ENCODE data around the gene MICAL3.
A peak's percentile ranks its signal among the peaks of the same experiment; 100 is the strongest.

MICAL3 gene

GRCh38 chr22:17753401-17753989 lies 270.9 kb downstream of the MICAL3 start:
- no peak for DNase-seq (ENCODE audit: low spot score)
- Mint-ChIP-seq H3K27me3 (ENCODE audit: low read depth) (peaks cover 2% of the 10 kb centered on the region), H3K36me3 (ENCODE audit: low read depth) (no peaks in the 10 kb centered on the region), H3K27ac (no peak overlapping the region), H3K9me3 (no peaks in the 10 kb centered on the region), H3K4me1 (ENCODE audit: low read depth) (no peaks in the 10 kb centered on the region), H3K4me3 (no peak overlapping the region)

GRCh38 chr22:17751596-17751995 lies 272.8 kb downstream of the MICAL3 start:
- Mint-ChIP-seq H3K27ac (no peak overlapping the region), H3K36me3 (ENCODE audit: low read depth) (no peaks in the 10 kb centered on the region), H3K4me1 (ENCODE audit: low read depth) (no peaks in the 10 kb centered on the region), H3K4me3 (no peak overlapping the region), H3K27me3 (ENCODE audit: low read depth) (no peaks in the 10 kb centered on the region), H3K9me3 (no peaks in the 10 kb centered on the region)
- DNase-seq (ENCODE audit: low spot score): no peak

GRCh38 chr22:17749605-17750395 lies 274.6 kb downstream of the MICAL3 start:
- no peak overlapping the region for H3K4me3 Mint-ChIP-seq
- no peaks in the 10 kb centered on the region for H3K36me3 Mint-ChIP-seq (ENCODE audit: low read depth)
- no peaks in the 10 kb centered on the region for H3K9me3 Mint-ChIP-seq
- DNase-seq (ENCODE audit: low spot score): no peak
- H3K4me1 Mint-ChIP-seq (ENCODE audit: low read depth): no peaks in the 10 kb centered on the region
- no peak overlapping the region for H3K27ac Mint-ChIP-seq
- no peaks in the 10 kb centered on the region for H3K27me3 Mint-ChIP-seq (ENCODE audit: low read depth)

DNA sequence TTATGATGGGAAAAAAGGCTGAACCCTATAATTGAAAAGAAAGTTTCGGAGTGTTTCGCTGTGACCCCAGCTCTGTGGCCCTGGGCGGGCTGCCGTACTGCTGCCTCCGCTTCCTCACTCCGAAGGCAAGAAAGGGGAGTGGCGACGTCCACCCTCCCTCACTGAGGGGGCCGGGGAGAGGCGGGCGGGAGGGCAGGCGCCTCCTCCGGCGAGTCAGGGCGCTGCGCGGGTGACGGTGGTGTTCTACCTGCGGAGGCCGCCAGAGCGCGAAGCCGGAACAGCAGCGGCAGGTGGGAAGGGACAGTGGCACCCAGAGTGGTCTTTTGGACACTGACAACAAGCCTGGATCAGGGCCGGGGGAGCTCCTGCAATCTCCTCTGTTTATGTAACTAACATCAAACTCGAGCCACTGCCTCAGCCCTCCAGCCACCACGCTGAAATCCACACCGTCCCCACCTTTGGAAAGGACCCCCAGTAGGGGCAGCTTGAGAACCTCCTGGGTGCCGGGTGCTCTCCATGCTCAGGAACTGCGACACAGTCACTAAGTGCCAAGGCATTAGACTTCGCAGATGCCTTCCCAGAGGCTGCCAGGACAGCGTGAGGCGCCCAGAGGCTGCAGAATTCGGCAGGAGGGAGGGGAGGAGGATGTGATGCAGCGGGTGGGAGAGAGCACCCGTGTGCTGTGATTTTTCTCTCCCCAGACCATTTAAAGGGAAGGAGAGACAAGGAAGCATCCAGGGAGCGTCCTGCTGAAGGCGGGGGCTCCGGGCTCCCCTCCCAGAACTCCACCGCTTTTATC lies 275.6 kb downstream of the MICAL3 start:
- H3K27me3 Mint-ChIP-seq (ENCODE audit: low read depth): no peaks in the 10 kb centered on the region
- no peaks in the 10 kb centered on the region for H3K4me1 Mint-ChIP-seq (ENCODE audit: low read depth)
- no peak overlapping the region for H3K27ac Mint-ChIP-seq
- no peaks in the 10 kb centered on the region for H3K9me3 Mint-ChIP-seq
- no peak overlapping the region for H3K4me3 Mint-ChIP-seq
- no peaks in the 10 kb centered on the region for H3K36me3 Mint-ChIP-seq (ENCODE audit: low read depth)
- DNase-seq (ENCODE audit: low spot score): no peak

DNA sequence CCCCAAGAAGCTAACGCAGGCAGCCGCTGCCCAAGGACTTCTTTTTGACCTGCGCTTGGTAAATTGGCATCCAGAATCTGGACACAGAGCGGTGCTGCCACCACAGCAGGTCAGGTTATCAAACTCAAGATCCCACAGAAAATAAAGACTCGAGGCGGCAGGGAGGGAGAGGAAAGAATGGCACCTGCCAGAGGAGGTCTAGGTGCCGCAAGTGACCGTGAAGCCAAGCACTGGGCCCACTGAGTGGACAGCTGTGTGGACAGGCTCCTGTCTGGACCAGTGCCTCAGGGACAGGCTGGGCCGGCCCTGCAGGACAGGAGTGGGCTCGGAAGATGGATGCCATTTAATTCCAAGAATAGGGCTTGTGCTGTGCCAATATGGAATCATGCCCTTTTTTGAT lies 277.4 kb downstream of the MICAL3 start:
- no peaks in the 10 kb centered on the region for H3K9me3 Mint-ChIP-seq
- DNase-seq (ENCODE audit: low spot score): no peak
- no peaks in the 10 kb centered on the region for H3K4me1 Mint-ChIP-seq (ENCODE audit: low read depth)
- no peak overlapping the region for H3K27ac Mint-ChIP-seq
- no peak overlapping the region for H3K4me3 Mint-ChIP-seq
- no peaks in the 10 kb centered on the region for H3K27me3 Mint-ChIP-seq (ENCODE audit: low read depth)
- peaks cover 4% of the 10 kb centered on the region for H3K36me3 Mint-ChIP-seq (ENCODE audit: low read depth)

DNA sequence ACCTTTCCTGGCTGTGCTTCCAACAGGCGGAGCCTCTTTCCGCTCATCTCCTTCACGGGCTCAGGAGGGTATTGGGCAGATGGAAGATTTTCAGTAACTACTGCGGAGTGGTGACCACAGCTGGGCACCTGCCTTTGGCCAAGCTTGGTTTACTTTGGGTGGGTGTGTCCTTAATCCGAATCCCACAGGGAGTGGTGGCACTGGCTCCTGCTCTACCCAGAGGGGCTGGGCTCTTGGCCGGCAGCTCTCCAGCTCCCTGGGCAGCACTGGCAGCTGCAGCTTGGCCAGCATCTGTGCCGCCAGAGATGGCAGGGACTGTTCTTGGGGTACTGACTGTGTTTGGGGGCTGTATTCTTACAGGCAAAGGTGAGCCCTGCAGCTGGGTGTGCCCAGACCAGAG lies 279.9 kb downstream of the MICAL3 start:
- H3K9me3 Mint-ChIP-seq: no peaks in the 10 kb centered on the region
- no peak for DNase-seq (ENCODE audit: low spot score)
- no peaks in the 10 kb centered on the region for H3K27me3 Mint-ChIP-seq (ENCODE audit: low read depth)
- peaks cover 4% of the 10 kb centered on the region for H3K36me3 Mint-ChIP-seq (ENCODE audit: low read depth)
- H3K4me1 Mint-ChIP-seq (ENCODE audit: low read depth): no peaks in the 10 kb centered on the region
- H3K4me3 Mint-ChIP-seq: no peak overlapping the region
- no peak overlapping the region for H3K27ac Mint-ChIP-seq

DNA sequence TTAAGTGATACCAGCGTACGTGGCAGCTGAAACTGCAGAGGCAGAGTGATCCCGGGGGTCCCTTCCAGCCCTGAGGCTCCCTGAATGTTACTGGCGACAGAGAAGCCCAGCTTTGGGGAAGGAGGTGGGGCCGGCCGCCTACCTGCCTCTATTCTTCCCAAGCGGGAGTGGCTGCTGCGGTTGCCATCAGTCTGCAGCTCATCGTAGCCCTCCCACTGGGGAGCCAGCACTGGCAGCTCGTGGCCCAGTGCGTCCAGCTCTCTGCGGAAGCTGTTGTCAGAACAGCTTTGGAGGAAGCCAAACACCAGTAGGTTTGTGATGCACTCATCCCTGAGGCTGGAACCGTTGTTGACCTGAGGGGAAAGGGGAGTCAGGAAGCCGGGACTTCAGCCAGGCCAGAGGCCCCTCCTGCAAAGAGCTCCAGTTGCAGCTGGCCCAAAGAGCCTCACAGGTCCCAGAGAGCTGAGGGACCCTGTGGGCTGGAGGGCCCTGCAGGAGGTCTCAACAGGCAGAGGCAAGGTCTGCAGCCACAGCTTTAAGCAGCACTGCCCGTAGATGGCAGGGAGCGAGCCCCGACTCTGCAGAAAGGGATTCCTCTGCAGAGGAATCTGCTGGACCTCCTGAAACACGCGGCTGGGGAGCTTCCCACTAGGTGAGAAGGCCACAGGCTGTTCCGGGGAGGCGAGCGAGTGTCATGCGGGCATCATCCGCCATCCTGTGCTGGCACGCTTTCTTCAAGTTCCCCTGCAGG lies 280.5 kb downstream of the MICAL3 start:
- no peak overlapping the region for H3K4me3 Mint-ChIP-seq
- H3K36me3 Mint-ChIP-seq (ENCODE audit: low read depth): peaks cover 4% of the 10 kb centered on the region
- no peak overlapping the region for H3K27ac Mint-ChIP-seq
- H3K27me3 Mint-ChIP-seq (ENCODE audit: low read depth): no peaks in the 10 kb centered on the region
- no peaks in the 10 kb centered on the region for H3K9me3 Mint-ChIP-seq
- H3K4me1 Mint-ChIP-seq (ENCODE audit: low read depth): no peaks in the 10 kb centered on the region
- no peak for DNase-seq (ENCODE audit: low spot score)

- Mint-ChIP-seq H3K36me3 (ENCODE audit: low read depth) (peaks cover 10% of the 10 kb centered on the region), H3K4me1 (ENCODE audit: low read depth) (no peaks in the 10 kb centered on the region), H3K9me3 (no peaks in the 10 kb centered on the region), H3K4me3 (no peak overlapping the region), H3K27ac (no peak overlapping the region), H3K27me3 (ENCODE audit: low read depth) (no peaks in the 10 kb centered on the region)
- peak; percentile 46 for DNase-seq (ENCODE audit: low spot score)
Observed at GRCh38 chr22:17742527-17742902, 281.8 kb downstream of the MICAL3 start.

- no peaks in the 10 kb centered on the region for H3K27me3 Mint-ChIP-seq (ENCODE audit: low read depth)
- H3K4me3 Mint-ChIP-seq: no peak overlapping the region
- DNase-seq (ENCODE audit: low spot score): no peak
- H3K9me3 Mint-ChIP-seq: no peaks in the 10 kb centered on the region
- H3K4me1 Mint-ChIP-seq (ENCODE audit: low read depth): no peaks in the 10 kb centered on the region
- no peak overlapping the region for H3K27ac Mint-ChIP-seq
- H3K36me3 Mint-ChIP-seq (ENCODE audit: low read depth): peaks cover 10% of the 10 kb centered on the region
Observed at GRCh38 chr22:17741866-17742526, 282.4 kb downstream of the MICAL3 start.

DNA sequence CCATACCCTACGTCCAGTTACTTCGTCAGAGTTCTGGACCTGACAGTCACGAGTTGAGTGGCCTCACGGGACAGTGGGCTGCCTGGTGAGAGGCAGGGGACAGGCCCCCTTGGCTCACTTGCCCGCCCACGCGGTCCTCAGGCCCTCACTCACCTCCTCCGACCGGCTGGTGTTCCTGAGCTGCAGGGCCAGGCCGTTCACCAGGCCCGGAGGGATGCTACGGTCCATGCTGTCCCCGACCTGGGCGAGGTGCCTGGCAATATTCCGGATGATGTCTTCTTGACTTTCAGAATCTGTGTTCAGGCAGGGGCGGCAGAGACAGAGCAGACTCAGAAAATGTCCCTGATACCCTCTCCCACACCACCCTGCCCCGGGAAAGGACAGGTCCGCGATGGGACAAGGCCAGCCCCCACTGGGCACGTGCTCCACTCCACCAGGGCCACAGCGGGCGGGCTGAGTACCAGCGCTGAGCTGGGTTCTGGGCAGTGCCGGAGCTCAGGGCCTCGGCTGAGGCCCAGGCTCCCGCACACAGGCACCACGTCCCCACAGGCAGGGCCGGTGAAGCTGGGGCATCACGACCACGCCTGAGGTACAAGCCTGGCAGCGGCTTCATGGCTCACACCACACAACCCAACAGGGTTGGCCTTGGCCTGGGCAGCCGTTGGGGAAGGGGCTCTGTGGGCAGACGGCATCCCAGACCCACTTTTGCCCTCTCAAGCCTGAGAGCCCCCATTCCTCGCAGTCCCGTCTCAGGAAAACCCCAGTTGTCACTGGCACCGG lies 285.0 kb downstream of the MICAL3 start:
- peaks cover 6% of the 10 kb centered on the region for H3K4me1 Mint-ChIP-seq (ENCODE audit: low read depth)
- no peak overlapping the region for H3K27ac Mint-ChIP-seq
- H3K4me3 Mint-ChIP-seq: no peak overlapping the region
- H3K36me3 Mint-ChIP-seq (ENCODE audit: low read depth): peaks cover 10% of the 10 kb centered on the region
- DNase-seq (ENCODE audit: low spot score): no peak
- no peaks in the 10 kb centered on the region for H3K27me3 Mint-ChIP-seq (ENCODE audit: low read depth)
- H3K9me3 Mint-ChIP-seq: no peaks in the 10 kb centered on the region

DNA sequence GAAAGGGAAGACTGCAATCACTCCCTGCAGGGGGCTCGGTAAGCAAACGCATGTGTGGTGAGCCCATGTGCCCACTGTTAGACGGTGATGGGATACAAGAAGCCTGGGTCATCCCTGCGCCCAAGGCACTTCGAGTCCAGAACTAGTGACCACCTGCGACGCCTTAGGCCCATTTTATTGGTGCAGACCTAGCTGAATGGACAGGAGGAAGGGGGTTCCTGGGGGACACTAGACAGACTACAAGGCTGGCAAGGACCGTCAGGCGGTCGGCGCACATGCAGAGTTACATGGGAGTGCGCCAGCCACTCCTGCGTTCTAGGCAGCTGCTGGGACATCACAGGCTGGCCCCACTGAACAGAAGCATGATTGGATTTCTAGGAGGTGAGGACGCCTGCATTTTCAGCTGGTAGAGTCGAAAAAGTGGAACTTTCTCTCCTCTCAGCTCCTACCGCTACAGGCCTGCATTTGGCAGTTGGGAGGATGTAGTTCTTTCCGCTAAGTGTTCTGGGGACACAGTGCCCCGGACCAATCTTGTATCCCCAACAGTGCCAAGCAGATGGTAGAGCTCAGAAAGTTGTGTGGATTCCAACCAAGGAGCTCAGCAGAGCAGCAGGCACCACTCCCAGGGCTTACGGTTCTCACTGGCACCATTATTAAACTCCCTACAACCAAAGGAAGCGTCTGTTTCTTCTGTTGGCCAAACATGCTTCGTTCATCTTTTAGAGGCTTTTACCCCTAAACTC lies 285.8 kb downstream of the MICAL3 start:
- H3K27me3 Mint-ChIP-seq (ENCODE audit: low read depth): no peaks in the 10 kb centered on the region
- H3K9me3 Mint-ChIP-seq: no peaks in the 10 kb centered on the region
- peaks cover 13% of the 10 kb centered on the region for H3K36me3 Mint-ChIP-seq (ENCODE audit: low read depth)
- H3K4me1 Mint-ChIP-seq (ENCODE audit: low read depth): peaks cover 13% of the 10 kb centered on the region
- no peak overlapping the region for H3K27ac Mint-ChIP-seq
- DNase-seq (ENCODE audit: low spot score): no peak
- no peak overlapping the region for H3K4me3 Mint-ChIP-seq

All from T-helper 2 cell treated with Interferon-gamma antibody and Interleukin-4, amounts not matched to agents 5 μg/mL and 100 μg/mL, for 36 hours (primary cell).